KBM-7 (cell line): ENCODE measurements around the gene FFAR1.

Experiments used
- DNase-seq: peaks from one replicate; pipeline ENCODE4 v3.0.0-alpha.2; 2015
- in situ Hi-C: fragments of 300-500 bp; cut with MboI; formaldehyde crosslinking; loops from 2 replicates; pipeline ENCODE4 v1.14.3; 2020; ENCODE audit warnings: low sequenced_read_pairs, low pct_unique_long_range_greater_than_20kb, mixed read lengths

The FFAR1 gene

GRCh38 chr19:35314031-35314430 lies 33.7 kb upstream of the FFAR1 start:
- in situ Hi-C loops, result no loop called here
- no peak for DNase-seq

- in situ Hi-C loops, result no loop called here
- no peak for DNase-seq
Measured at GRCh38 chr19:35314858-35315470, 32.7 kb upstream of the FFAR1 start.

DNA sequence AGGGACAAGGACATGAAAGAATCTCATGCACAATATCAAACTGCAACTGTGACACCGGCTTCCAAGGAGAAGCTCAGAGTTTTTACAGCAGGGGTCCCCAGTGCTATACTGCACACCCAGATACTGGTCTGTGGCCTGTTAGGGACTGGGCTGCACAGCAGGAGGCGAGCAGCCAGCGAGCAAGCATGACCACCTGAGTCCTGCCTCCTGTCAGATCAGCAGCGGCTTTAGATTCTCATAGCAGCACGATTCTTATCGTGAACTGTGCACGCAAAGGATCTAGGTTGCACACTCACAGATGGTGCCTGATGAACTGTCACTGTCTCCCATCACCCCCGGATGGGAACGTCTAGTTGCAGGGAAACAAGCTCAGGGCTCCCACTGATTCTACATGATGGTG lies 31.8 kb upstream of the FFAR1 start:
- in situ Hi-C loops, result no loop called here
- DNase-seq, result no peak

- in situ Hi-C loops, result no loop called here
- DNase-seq, result no peak
Measured at GRCh38 chr19:35316560-35316959, 31.1 kb upstream of the FFAR1 start.

- in situ Hi-C loops, result no loop called here
- DNase-seq, result no peak
Measured at GRCh38 chr19:35317464-35318043, 30.1 kb upstream of the FFAR1 start.

- no peak for DNase-seq
- in situ Hi-C loops, result no loop called here
Measured at GRCh38 chr19:35318679-35319448, 28.8 kb upstream of the FFAR1 start.

GRCh38 chr19:35320065-35320713 lies 27.5 kb upstream of the FFAR1 start:
- peak; percentile 14 for DNase-seq
- in situ Hi-C loops, result no loop called here

DNA sequence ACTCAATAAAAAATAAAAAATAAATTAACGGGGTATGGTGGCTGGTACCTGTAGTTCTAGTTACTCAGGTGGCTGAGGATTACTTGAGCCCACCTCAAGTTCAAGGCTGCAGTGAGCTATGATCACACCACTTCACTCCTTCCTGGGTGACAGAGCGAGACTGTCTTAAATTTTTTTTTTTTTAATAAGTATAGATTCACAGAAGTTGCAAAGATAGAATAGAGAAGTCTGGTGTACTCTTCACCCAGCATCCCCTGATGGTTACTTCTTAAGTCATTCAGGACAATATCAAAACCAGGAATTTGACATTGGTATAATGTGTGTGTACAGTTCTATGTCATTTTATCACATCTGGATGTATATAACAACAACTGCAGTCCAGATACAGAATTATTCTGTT lies 26.4 kb upstream of the FFAR1 start:
- DNase-seq, result no peak
- in situ Hi-C loops, result no loop called here

- in situ Hi-C loops, result no loop called here
- no peak for DNase-seq
Measured at GRCh38 chr19:35322014-35322413, 25.7 kb upstream of the FFAR1 start.

- in situ Hi-C loops, result no loop called here
Measured at GRCh38 chr19:35327642-35328041, 20.1 kb upstream of the FFAR1 start.

DNA sequence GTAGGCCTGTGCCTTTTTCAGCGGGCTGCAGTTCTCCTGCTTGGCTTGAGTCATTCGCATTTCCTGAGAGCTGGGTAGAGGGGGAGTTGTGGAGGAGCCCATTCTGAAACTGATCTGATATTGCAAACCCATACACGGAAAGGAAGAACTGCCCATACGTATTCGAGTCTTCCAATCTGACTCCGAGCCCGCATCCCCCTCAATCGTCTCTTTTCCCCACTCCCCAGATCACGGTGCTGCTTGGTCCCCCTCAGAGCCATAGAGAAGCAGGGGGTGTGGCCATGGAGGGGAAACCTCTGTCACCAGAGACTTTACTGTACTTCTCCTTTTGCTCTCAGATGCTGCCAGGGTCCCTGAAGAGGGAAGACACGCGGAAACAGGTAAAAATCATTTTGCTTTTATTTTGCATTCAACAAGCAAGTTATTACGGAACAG lies 18.8 kb upstream of the FFAR1 start, which contains the start of gene CD22:
Gene CD22 (plus strand): TSS at position 337 of the 435 bp plus-strand sequence. CDS start 2,854 bp downstream, outside the sequence.
- in situ Hi-C loops, result no loop called here
- peak; percentile 64 for DNase-seq

More at GRCh38 chr19:35327642-35328041, 20.1 kb upstream of the FFAR1 start:
- DNase-seq, result peak; percentile 20

DNA sequence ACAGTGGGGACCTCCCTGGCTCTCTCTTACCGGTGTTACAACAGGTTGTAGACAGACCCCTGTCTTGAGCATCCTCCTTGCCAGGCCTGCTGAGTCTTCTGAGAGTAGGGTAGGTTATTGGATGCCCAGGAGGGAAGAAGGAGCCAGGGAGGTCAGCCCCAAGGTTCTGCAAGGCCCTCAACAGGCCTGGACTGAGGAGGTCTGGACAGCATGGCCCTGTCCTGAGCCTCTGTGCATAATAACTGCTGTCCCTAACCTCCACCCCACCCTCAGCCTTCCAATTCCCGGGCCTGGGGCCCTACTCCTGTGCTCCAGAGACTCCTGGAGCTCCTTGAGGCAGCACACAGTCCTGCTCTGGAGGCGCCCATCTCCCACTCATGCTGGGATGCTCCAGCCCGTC lies 18.4 kb upstream of the FFAR1 start:
- in situ Hi-C loops, result no loop called here

DNA sequence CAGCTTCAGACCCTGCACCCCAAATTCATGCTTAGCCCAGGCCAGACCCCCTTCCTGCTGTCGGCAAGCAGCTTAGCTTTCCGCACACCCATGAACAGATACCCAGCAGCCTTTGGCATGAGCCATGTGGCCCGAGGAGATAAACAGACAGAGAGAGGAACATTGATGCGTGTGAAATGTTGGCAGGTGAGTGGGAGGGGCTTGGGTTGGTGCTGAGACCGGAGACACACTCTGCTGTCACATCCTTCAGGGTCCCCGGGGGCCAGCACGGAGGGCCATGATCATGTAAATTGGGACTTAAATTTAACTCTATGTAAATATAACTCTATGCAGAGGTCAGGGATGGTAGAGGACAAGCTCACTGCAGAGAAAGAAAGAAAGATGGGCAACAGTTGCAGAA lies 17.2 kb upstream of the FFAR1 start:
- in situ Hi-C loops, result no loop called here
- no peak for DNase-seq

More for the DNA sequence above, 18.4 kb upstream of the FFAR1 start:
- DNase-seq, result no peak

DNA sequence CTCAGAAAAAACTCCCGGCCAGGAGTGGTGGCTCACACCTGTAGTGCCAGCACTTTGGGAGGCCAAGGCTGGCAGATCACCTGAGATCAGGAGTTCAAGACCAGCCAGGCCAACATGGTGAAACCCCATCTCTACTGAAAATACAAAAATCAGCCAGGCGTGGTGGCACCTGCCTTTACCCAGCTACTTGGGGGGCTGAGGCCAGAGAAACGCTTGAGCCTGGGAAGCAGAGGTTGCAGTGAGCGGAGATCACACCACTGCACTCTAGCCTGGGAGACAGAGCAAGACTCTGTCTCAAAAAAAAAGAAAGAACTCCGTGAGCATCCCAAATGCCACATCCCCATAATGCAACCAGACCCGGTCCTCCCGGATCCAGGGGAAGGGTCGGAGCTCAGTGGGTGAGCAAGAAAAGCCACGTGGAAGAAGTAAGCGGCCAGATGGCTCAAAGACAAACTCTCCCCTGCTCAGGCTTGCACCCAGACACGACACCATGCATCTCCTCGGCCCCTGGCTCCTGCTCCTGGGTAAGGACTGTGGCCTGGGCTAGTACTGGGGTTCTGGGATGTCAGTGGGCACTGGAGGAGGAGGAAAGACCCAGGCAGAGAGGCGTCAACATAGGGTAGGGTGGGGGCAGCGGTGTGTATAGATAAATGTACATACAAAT lies 16.0 kb upstream of the FFAR1 start:
- DNase-seq, result no peak
- in situ Hi-C loops, result no loop called here

DNA sequence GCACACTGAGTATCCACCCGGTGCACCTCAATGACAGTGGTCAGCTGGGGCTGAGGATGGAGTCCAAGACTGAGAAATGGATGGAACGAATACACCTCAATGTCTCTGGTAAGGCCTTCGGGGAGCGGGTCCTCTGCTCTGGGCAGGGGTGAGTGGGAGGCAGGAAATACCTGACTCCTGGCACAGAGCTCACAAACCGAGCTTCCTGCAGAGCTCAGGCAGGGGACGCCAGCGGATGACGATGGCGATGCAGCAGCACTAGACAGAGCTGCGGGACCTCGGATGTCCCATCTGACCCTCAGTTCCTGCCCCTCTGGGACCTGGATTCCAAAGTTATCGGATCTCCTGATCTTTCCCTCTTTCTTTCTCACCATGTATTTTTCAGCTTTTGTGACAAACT lies 14.9 kb upstream of the FFAR1 start:
- in situ Hi-C loops, result no loop called here

DNA sequence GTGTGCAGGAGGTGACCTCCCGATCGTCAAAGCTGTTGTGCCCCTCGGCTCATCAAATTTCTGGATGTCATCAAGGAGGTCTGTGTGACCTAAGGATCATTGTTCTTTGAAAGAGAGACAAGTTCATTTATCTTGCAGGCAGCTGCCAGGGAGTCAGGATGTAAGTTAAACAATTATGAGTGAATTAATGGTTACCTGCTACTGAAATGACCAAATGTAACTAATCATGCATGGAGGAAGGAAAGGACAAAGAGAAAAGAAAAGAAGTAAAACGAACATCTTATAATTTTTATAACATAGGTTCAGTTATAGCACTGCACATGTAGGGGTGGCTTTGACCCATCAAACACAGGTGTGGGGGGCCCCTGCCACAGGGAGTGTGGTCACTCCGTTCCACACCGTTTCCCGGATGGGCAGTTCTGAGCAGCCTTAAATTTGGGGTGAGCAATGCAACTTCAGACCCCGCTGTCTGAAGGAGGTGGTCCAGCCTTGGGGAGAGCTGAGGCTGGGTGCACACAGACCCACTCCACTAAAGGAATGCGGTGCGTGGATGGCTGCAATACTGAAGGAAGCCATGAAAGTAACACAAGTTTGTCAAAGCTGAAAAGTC lies 13.5 kb upstream of the FFAR1 start:
- no peak for DNase-seq
- in situ Hi-C loops, result no loop called here

More for the DNA sequence above, 14.9 kb upstream of the FFAR1 start:
- no peak for DNase-seq

DNA sequence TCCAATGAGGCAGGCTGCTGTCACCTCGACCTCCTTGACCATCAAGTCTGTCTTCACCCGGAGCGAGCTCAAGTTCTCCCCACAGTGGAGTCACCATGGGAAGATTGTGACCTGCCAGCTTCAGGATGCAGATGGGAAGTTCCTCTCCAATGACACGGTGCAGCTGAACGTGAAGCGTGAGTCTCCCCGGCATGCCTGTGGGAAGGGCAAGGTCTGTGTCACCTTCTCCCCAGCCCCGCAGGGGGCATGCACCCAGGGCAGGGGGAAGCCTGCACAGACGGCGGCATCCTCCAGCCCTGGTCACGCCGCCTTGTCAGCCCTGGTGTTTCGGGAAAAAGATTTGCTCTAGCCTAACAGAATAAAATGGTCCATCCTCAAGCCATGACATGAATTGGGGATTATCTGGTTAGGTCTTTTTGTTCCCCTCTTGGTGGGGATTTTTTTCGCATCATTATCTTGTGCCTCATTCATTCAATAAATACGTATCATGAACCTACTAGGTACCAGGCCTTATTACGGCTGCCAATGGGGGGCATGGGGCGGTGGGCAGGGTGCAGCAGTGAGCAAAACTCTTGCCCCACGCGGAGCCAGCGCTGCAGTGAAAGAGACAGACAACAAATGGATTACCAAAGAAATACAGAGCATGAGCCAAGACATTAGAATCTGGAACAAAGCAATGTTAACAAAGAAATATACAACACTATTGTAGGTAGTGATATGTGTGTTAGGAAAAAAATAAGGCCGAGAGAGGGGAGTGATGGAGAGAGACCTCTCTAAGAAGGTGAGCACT lies 11.3 kb upstream of the FFAR1 start:
- no peak for DNase-seq
- in situ Hi-C loops, result no loop called here
